GM06990 (cell line): ENCODE data around the gene ZBTB48.

ENCODE experiments used
- DNase-seq: peaks from one replicate; pipeline ENCODE4 v3.0.0-alpha.2; 2011; ENCODE audit not compliant: insufficient read length; ENCODE audit errors: extremely low read depth
- H3K27me3 ChIP-seq: replicated peaks from 2 replicates; pipeline ENCODE4 v1.6.0; 2011; ENCODE audit warnings: low read length; ENCODE audit not compliant: control insufficient read depth, insufficient read depth
- H3K36me3 ChIP-seq: 2 replicates; pipeline ENCODE4 v1.5.1; 2011; ENCODE audit warnings: low read length; ENCODE audit not compliant: control insufficient read depth, insufficient read depth
- H3K4me3 ChIP-seq: replicated peaks from 2 replicates; pipeline ENCODE4 v1.5.1; 2011; ENCODE audit warnings: low read depth, mild to moderate bottlenecking, control low read depth, low read length
- TF ChIP-seq, protein P1 (sequence below): IDR thresholded peaks from 2 replicates; pipeline ENCODE4 v1.5.1; 2011; ENCODE audit warnings: low read length, control low read depth, mild to moderate bottlenecking, inconsistent platforms; ENCODE audit not compliant: insufficient read depth, poor library complexity, severe bottlenecking

ZBTB48 gene

DNA sequence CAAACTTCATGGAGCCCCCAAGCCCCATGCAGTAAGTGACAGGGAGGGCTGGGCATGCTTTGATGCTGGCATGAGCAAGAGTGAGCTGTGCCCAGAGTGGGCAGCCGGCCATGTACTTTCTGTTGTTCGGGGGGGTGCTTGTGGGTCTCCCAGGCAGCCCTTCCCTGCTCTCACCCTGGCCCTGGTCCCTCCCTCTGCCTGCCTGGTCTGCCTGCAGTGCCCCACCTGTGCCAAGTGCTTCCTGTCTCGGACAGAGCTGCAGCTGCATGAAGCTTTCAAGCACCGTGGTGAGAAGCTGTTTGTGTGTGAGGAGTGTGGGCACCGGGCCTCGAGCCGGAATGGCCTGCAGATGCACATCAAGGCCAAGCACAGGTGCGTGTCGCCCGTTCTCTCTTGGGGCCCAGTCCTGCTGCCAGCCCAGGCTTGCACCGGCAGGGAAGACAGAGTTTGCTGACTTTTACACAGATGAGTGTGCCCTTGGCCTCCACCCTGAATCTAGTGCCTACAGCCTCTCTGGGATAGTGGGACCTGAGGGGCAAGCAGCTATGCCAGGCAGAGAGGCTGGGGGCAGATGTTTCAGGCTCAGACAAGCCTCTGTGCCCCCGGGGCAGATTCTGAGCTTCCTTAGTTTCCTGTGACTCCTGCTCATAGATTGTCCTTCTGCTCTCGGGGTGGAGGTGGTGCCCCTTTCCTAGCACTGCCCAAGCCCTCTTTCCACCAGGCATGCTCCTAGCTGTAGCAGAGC lies 7.6 kb downstream of the ZBTB48 start:
- H3K36me3 ChIP-seq = peaks cover 26% of the 10 kb centered on the region
- TF ChIP-seq, protein P1, sequence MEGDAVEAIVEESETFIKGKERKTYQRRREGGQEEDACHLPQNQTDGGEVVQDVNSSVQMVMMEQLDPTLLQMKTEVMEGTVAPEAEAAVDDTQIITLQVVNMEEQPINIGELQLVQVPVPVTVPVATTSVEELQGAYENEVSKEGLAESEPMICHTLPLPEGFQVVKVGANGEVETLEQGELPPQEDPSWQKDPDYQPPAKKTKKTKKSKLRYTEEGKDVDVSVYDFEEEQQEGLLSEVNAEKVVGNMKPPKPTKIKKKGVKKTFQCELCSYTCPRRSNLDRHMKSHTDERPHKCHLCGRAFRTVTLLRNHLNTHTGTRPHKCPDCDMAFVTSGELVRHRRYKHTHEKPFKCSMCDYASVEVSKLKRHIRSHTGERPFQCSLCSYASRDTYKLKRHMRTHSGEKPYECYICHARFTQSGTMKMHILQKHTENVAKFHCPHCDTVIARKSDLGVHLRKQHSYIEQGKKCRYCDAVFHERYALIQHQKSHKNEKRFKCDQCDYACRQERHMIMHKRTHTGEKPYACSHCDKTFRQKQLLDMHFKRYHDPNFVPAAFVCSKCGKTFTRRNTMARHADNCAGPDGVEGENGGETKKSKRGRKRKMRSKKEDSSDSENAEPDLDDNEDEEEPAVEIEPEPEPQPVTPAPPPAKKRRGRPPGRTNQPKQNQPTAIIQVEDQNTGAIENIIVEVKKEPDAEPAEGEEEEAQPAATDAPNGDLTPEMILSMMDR = no peak
- no peak for DNase-seq
- H3K27me3 ChIP-seq = no peaks in the 10 kb centered on the region
- H3K4me3 ChIP-seq = no peak overlapping the region

DNA sequence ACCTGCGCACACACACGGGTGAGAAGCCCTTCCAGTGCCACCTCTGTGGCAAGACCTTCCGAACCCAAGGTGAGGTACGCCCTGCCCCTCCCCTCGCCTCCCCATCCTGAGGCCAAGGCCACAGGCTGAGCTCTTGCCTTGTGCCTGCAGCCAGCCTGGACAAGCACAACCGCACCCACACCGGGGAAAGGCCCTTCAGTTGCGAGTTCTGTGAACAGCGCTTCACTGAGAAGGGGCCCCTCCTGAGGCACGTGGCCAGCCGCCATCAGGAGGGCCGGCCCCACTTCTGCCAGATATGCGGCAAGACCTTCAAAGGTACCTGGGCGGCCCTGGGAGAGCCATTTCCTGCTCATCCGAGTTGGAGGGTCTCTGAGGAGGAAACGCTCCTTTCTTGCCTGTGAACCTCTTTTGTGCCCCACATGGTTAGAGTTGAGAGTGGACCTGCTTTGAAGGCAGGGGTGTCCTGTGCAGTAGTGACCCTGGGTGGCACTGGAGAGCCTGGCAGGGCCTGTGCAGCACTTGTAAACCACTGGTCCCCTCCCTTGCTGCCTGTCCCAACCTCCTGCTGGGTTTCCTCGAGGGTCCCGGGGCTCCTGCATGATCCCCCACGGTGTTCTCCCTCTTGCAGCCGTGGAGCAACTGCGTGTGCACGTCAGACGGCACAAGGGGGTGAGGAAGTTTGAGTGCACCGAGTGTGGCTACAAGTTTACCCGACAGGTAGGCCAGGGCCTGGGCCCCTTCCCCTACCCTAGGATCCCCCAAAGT lies 8.5 kb downstream of the ZBTB48 start:
- DNase-seq = no peak
- Histone ChIP-seq H3K36me3 (peaks cover 32% of the 10 kb centered on the region), H3K27me3 (no peaks in the 10 kb centered on the region), H3K4me3 (no peak overlapping the region)
- TF ChIP-seq, protein P1 = no peak

DNA sequence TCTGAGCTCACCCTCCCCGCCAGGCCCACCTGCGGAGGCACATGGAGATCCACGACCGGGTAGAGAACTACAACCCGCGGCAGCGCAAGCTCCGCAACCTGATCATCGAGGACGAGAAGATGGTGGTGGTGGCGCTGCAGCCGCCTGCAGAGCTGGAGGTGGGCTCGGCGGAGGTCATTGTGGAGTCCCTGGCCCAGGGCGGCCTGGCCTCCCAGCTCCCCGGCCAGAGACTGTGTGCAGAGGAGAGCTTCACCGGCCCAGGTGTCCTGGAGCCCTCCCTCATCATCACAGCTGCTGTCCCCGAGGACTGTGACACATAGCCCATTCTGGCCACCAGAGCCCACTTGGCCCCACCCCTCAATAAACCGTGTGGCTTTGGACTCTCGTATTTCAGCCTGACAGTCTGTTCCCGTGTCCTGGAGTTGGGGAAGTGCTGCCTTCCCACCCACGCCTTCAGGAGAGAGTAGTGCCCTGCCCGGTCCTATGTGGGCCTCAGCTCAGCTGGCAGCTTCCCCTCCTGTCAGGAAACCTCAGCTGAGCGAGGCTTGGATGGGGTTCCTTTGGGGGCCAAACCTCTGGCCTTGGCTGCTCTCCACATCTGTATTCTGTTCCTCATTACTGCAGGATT lies 9.2 kb downstream of the ZBTB48 start:
- no peak for DNase-seq
- Histone ChIP-seq H3K27me3 (no peaks in the 10 kb centered on the region), H3K36me3 (peaks cover 35% of the 10 kb centered on the region), H3K4me3 (no peak overlapping the region)
- TF ChIP-seq, protein P1 = no peak

DNA sequence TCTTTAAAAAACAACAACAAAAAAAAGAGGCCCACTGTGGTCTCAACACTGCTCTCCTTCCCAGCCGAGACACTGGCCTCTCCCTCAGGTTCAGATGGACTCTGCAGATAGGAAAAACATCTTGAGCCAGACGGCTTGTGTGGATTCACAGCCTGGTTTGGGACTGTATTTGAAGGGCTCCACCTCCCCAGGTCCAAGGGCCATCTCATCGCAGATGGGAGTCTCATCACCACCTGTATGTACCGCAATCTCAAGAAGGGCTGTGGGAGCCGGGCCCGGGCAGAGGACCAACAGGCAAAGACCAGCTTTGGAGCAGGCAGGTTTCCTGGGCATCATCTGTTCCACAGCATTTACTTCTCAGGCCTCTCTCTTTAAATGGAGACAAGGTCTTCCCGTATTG lies 10.3 kb downstream of the ZBTB48 start:
- Histone ChIP-seq H3K27me3 (no peaks in the 10 kb centered on the region), H3K36me3 (peaks cover 38% of the 10 kb centered on the region), H3K4me3 (no peak overlapping the region)
- no peak for DNase-seq
- TF ChIP-seq, protein P1 = no peak

DNA sequence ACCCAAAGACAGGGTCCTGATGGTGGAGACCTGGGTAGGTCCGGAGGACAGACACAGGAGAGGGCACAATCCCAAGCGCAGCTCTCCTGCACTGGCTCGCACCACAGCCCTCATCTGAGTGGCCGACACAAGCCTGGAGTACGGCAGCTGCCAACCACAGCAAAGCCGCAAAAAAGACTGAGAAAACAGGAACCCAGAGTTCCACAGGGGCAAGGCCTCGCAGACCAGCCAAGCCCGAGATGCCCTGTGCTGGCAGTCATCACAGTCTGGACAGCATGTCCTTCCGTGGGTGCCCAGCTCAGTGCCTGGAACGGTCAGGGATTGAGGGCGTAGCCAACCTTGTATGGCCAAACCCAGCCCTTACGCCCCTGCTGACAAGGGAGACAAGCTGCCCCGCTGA lies 11.4 kb downstream of the ZBTB48 start:
- Histone ChIP-seq H3K27me3 (no peaks in the 10 kb centered on the region), H3K4me3 (no peak overlapping the region), H3K36me3 (peaks cover 44% of the 10 kb centered on the region)
- TF ChIP-seq, protein P1 = no peak
- no peak for DNase-seq
